Measurements from ENCODE around the gene POTEF. TPM values are rescaled to one million over a fixed set of nuclear protein-coding genes. Genes with fewer than 3 reads are reported as not detected.
"Not testable (repeated sequence)": the region's sequence is repeated elsewhere in the genome, so short reads cannot be mapped to it uniquely, and the experiment has no call there.

POTEF gene
- total RNA-seq, 1 experiment from 2014 or later, result 10.5 TPM

- H3K23ac ChIP-seq (ENCODE audit: insufficient read length, low read depth, low read length), result no peak overlapping the region
- peaks cover 12 to 52% (median 32%) of the 10 kb centered on the region in 3 experiments; a peak in 6 of 7 replicates for H3K36me3 Mint-ChIP-seq (ENCODE audit: insufficient read depth in 1 of 3, low read depth in 3 of 3)
- H3K27me3 ChIP-seq (ENCODE audit: insufficient read depth, low read length), result no peaks in the 10 kb centered on the region
- H2BK12ac ChIP-seq (ENCODE audit: insufficient read length, low read depth, low read length), result no peak overlapping the region
- H2BK15ac ChIP-seq (ENCODE audit: low read depth, low read length), result no peak overlapping the region
- no peak overlapping the region for H2AFZ ChIP-seq (ENCODE audit: low read length)
- no peak overlapping the region for H3K27ac ChIP-seq (ENCODE audit: insufficient read length, low read depth, low read length)
- H3K23me2 ChIP-seq (ENCODE audit: insufficient read length, low read depth, low read length, poor library complexity, severe bottlenecking), result no peaks in the 10 kb centered on the region
- H3K79me1 ChIP-seq (ENCODE audit: insufficient read depth, low read depth, low read length, poor library complexity, severe bottlenecking), result no peaks in the 10 kb centered on the region
- no peaks in the 10 kb centered on the region for H3K79me2 ChIP-seq (ENCODE audit: insufficient read depth, low read length)
- H4K5ac ChIP-seq (ENCODE audit: insufficient read length, low read depth, low read length), result no peak overlapping the region
- no peak overlapping the region for H2BK5ac ChIP-seq (ENCODE audit: insufficient read length, low read length)
- H3K18ac ChIP-seq (ENCODE audit: insufficient read length, low read depth, low read length), result no peak overlapping the region
- WGBS (ENCODE audit: extremely low coverage, insufficient read length, low lambda C conversion rate), result no CpG with 5 or more reads among the region's 6 CpGs
- no peak overlapping the region; a peak in 2 of 7 replicates for H3K27ac Mint-ChIP-seq
- DNase-seq, result no peak
- H3K9me3 Mint-ChIP-seq, result no peaks in the 10 kb centered on the region
- no peak overlapping the region for H2AK5ac ChIP-seq (ENCODE audit: insufficient read length, low read length)
- no peak overlapping the region for H4K8ac ChIP-seq (replicated peaks; ENCODE audit: insufficient read length, low read depth, low read length)
- no peak overlapping the region for H4K91ac ChIP-seq (ENCODE audit: insufficient read length, low read depth, low read length)
- no peaks in the 10 kb centered on the region for H4K20me1 ChIP-seq (ENCODE audit: control insufficient read depth, insufficient read depth, insufficient read length)
- no peak overlapping the region for H3T11ph ChIP-seq (ENCODE audit: low read length)
- no peaks in the 10 kb centered on the region for H3K4me1 ChIP-seq (ENCODE audit: insufficient read depth, low read length)
- no peaks in the 10 kb centered on the region; the same call in 1 of the 2 replicates for H3K27me3 Mint-ChIP-seq (ENCODE audit: low read depth)
- H3K4me2 ChIP-seq (ENCODE audit: insufficient read depth, insufficient read length, low read length), result no peak overlapping the region
- no peak overlapping the region for H3K56ac ChIP-seq (ENCODE audit: insufficient read length, low read depth, low read length)
- no peak overlapping the region for H2BK120ac ChIP-seq (ENCODE audit: low read depth, low read length, poor library complexity, severe bottlenecking)
- H3K14ac ChIP-seq (ENCODE audit: insufficient read depth, low read length), result no peak overlapping the region
- H3K4me1 Mint-ChIP-seq, result peaks cover 0 to 6% of the 10 kb centered on the region in 2 experiments; a peak in 2 of 4 replicates
- H2BK20ac ChIP-seq (ENCODE audit: low read depth, low read length, poor library complexity, severe bottlenecking), result no peak overlapping the region
- TF ChIP-seq, protein P1, sequence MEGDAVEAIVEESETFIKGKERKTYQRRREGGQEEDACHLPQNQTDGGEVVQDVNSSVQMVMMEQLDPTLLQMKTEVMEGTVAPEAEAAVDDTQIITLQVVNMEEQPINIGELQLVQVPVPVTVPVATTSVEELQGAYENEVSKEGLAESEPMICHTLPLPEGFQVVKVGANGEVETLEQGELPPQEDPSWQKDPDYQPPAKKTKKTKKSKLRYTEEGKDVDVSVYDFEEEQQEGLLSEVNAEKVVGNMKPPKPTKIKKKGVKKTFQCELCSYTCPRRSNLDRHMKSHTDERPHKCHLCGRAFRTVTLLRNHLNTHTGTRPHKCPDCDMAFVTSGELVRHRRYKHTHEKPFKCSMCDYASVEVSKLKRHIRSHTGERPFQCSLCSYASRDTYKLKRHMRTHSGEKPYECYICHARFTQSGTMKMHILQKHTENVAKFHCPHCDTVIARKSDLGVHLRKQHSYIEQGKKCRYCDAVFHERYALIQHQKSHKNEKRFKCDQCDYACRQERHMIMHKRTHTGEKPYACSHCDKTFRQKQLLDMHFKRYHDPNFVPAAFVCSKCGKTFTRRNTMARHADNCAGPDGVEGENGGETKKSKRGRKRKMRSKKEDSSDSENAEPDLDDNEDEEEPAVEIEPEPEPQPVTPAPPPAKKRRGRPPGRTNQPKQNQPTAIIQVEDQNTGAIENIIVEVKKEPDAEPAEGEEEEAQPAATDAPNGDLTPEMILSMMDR (conservative IDR thresholded peaks at IDR 0.05), result no peak
- H3K4ac ChIP-seq (ENCODE audit: low read depth, low read length), result no peak overlapping the region
- no peaks in the 10 kb centered on the region for H3K9me3 ChIP-seq (ENCODE audit: control insufficient read depth, low read depth, low read length)
- H3K4me3 Mint-ChIP-seq, result no peak overlapping the region
- no peak overlapping the region for H3K9ac ChIP-seq (ENCODE audit: extremely low read depth, insufficient read length, low read length)
Observed at GRCh38 chr2:130160131-130160530, 31.1 kb upstream of the POTEF start.

DNA sequence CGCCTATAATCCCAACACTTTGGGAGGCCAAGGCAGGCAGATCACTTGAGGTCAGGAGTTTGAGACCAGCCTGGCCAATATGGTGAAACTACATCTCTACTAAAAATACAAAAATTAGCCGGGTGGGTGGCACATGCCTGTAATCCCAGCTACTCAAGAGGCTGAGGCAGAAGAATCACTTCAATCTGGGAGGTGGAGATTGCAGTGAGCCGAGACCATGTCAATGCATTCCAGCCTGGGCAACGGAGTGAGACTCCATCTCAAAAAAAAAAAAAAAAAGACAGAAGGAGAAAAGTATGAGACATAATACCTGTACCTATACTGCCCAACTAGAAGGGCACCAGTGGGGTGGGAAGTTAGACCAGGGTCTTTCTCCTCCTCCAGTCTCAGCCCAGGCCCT is 30.4 kb upstream of the POTEF start:
- H3K36me3 Mint-ChIP-seq (ENCODE audit: insufficient read depth in 1 of 3, low read depth in 3 of 3), result peaks cover 10 to 48% (median 35%) of the 10 kb centered on the region in 3 experiments; a peak in 6 of 7 replicates
- H3K9me3 ChIP-seq (ENCODE audit: control insufficient read depth, low read depth, low read length); H2BK12ac ChIP-seq (ENCODE audit: insufficient read length, low read depth, low read length); H3K18ac ChIP-seq (ENCODE audit: insufficient read length, low read depth, low read length); H2BK20ac ChIP-seq (ENCODE audit: low read depth, low read length, poor library complexity, severe bottlenecking); H3K4me3 Mint-ChIP-seq; H3K4me1 Mint-ChIP-seq; H2AK5ac ChIP-seq (ENCODE audit: insufficient read length, low read length); H3K56ac ChIP-seq (ENCODE audit: insufficient read length, low read depth, low read length); H2AFZ ChIP-seq (ENCODE audit: low read length); H3K9me3 Mint-ChIP-seq; DNase-seq; H3K4me2 ChIP-seq (ENCODE audit: insufficient read depth, insufficient read length, low read length); H4K20me1 ChIP-seq (ENCODE audit: control insufficient read depth, insufficient read depth, insufficient read length); H3K79me2 ChIP-seq (ENCODE audit: insufficient read depth, low read length); H3K27me3 Mint-ChIP-seq (ENCODE audit: low read depth); H3T11ph ChIP-seq (ENCODE audit: low read length); H3K27me3 ChIP-seq (ENCODE audit: insufficient read depth, low read length); H3K27ac Mint-ChIP-seq; H2BK15ac ChIP-seq (ENCODE audit: low read depth, low read length); H3K79me1 ChIP-seq (ENCODE audit: insufficient read depth, low read depth, low read length, poor library complexity, severe bottlenecking); H3K9ac ChIP-seq (ENCODE audit: extremely low read depth, insufficient read length, low read length); H4K8ac ChIP-seq (replicated peaks; ENCODE audit: insufficient read length, low read depth, low read length); H3K23ac ChIP-seq (ENCODE audit: insufficient read length, low read depth, low read length); H3K4me1 ChIP-seq (ENCODE audit: insufficient read depth, low read length); H4K91ac ChIP-seq (ENCODE audit: insufficient read length, low read depth, low read length); H3K14ac ChIP-seq (ENCODE audit: insufficient read depth, low read length); H2BK5ac ChIP-seq (ENCODE audit: insufficient read length, low read length); H2BK120ac ChIP-seq (ENCODE audit: low read depth, low read length, poor library complexity, severe bottlenecking); H3K4ac ChIP-seq (ENCODE audit: low read depth, low read length); H3K23me2 ChIP-seq (ENCODE audit: insufficient read length, low read depth, low read length, poor library complexity, severe bottlenecking); H4K5ac ChIP-seq (ENCODE audit: insufficient read length, low read depth, low read length); H3K27ac ChIP-seq (ENCODE audit: insufficient read length, low read depth, low read length): not testable (repeated sequence)
- no CpG with 5 or more reads among the region's 4 CpGs for WGBS (ENCODE audit: extremely low coverage, insufficient read length, low lambda C conversion rate)

All from H9 (cell line).